Heart right ventricle (tissue), 16 donors: Measurements from ENCODE around the gene NAV3. TPM values are rescaled to one million over a fixed set of nuclear protein-coding genes. Genes with fewer than 3 reads are reported as not detected.
A peak's percentile ranks its signal among the peaks of the same experiment; 100 is the strongest.

Source experiments
- ATAC-seq, 8 donors: fragments of 200-7000 bp; cut with Tn5 transposase; one replicate each; pipeline ENCODE4 v1.9.1; 2020; ENCODE audit warnings: mild to moderate bottlenecking in 8 of 8, moderate library complexity in 8 of 8, moderate number of reproducible peaks in 1 of 8
- DNase-seq, 2 donors: peaks; one replicate each; pipeline ENCODE4 v3.0.0-alpha.2; 2020
- H3K27ac ChIP-seq, 10 donors: fragments of 200-600 bp; sonication (generic) in 2 of 10; one replicate each; pipeline versions ENCODE4 v1.5.0 to v1.8.0; 2020 to 2022; ENCODE audit warnings: mild to moderate bottlenecking in 3 of 10
- H3K27me3 ChIP-seq, 7 donors: fragments of 200-600 bp; one replicate each; pipeline ENCODE4 v1.8.0; 2021 to 2022; ENCODE audit warnings: mild to moderate bottlenecking in 2 of 7
- H3K36me3 ChIP-seq, 9 donors: fragments of 200-600 bp; sonication (generic) in 1 of 9; one replicate each; pipeline versions ENCODE4 v1.5.0 to v1.8.0; 2020 to 2022; ENCODE audit warnings: mild to moderate bottlenecking in 2 of 9
- H3K4me1 ChIP-seq, 9 donors: fragments of 200-600 bp; sonication (generic) in 1 of 9; one replicate each; pipeline versions ENCODE4 v1.5.0 to v1.8.0; 2020 to 2022; ENCODE audit warnings: mild to moderate bottlenecking in 4 of 9
- H3K4me3 ChIP-seq, 10 donors: fragments of 200-600 bp; sonication (generic) in 2 of 10; one replicate each; pipeline versions ENCODE4 v1.5.0 to v1.8.0; 2020 to 2022; ENCODE audit warnings: mild to moderate bottlenecking in 7 of 10, moderate library complexity in 2 of 10
- H3K9me3 ChIP-seq, 11 donors: fragments of 200-600 bp in 10 of 11; sonication (generic) in 2 of 11; one replicate each; pipeline versions ENCODE4 v1.5.0 to v1.8.0; 2013 to 2022; ENCODE audit warnings: mild to moderate bottlenecking in 2 of 11, control low read depth in 1 of 11, moderate library complexity in 1 of 11
- CTCF ChIP-seq, 9 donors: fragments of 200-600 bp; sonication (generic) in 2 of 9; IDR thresholded peaks; one replicate each; pipeline versions ENCODE4 v1.5.0 to v1.8.0; 2021 to 2022; ENCODE audit warnings: antibody characterized with exemption in 9 of 9, mild to moderate bottlenecking in 5 of 9, moderate library complexity in 1 of 9
- WGBS, 2 donors: extraction: QIAGEN DNeasy Blood & Tissue Kit; methylation state at CpG; one replicate each; pipeline ENCODE4 v1.1.7; 2013; ENCODE audit warnings: inconsistent platforms in 1 of 2; 5-methylcytosine and 5-hydroxymethylcytosine counted together
- intact Hi-C, 10 donors: fragments of 100-400 bp; cut with DNase I; formaldehyde crosslinking; loops; one replicate each; pipeline versions ENCODE4 v1.11.1 to v1.14.2; 2022
- polyA plus RNA-seq, 2 donors: library from polyadenylated mRNA; stranded (reverse); fragments of 200-250 nt; gene quantifications; one replicate each; pipeline ENCODE4 v1.2.3, GENCODE V29; 2013
- total RNA-seq, 10 donors: library from RNA; stranded (reverse); fragmentation: NEBNext Ultra II Directional in 3 of 10; extraction: Animal tissue kit (Norgen Biotek cat#: 25700) in 3 of 10; gene quantifications; one replicate each; pipeline versions ENCODE4 v1.2.1 to v1.2.4, GENCODE V29; 2021 to 2023
- donor health status: Arrhythmogenic right ventricular cardiomyopathy.
- donor health status: ischemic (EF 13 %, LVEDD 7.1; RV severe dilation, severe dysfunction).
- donor health status: healthy with polysubstance abuse.
- donor health status: DM: no; HTN: yes; CAD: no.
- donor health status: DM: no; HTN: no; CAD: no.
- donor health status: ischemic (EF 25% LVEDD 6.9; RV normal size, moderate dysfunction).
- donor health status: ischemic (EF 25% LVEDD 5.7; RV mildly dilated, moderate dysfunction).
- donor health status: healthy.
- donor health status: DM: yes; HTN: yes; CAD: no.
- donor health status: Ischemic cardiomyopathy.
- donor health status: ischemic (EF 35%, LVEDD 5.7; RV mildly dilated, moderate dysfunction).
- donor health status: nonischemic (EF 11% LVEDD 7.7; RV severe dilation, severe dysfunction).
- donor health status: DM: yes; HTN: yes; CAD: no.
- donor health status: PGD.
- donor health status: ischemic (EF 29% LVEDD 5.4; RV normal size, mild dysfunction).
- donor health status: nonischemic (EF 23%, LVEDD 6.1; RV moderate dilation, normal function).

The NAV3 gene
- total and polyA plus RNA-seq, 12 donors = 0.91 to 7.6 (median 4.6) TPM

DNA sequence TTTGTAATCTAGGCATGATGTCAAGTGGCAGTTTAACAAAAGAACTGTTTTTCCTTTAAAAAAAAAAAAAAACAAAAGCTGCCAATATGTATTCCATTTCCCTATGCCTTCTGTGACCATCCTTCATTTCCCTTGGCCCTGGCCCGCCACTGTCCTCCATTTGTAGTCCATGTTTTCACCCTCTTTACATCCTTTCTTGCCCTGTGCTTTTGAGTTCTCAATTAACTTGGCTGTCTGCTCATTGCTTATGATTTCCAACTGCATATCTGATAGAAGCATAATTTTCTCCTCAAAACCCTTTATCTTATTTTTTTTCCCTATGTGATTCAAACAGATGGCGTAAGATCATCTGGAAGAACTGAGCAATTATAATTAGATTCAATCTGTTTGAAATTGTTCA, 297.5 kb downstream of the NAV3 start:
- Histone ChIP-seq H3K36me3 (peaks cover 0 to 12% (median 0%) of the 10 kb centered on the region in 9 donors), H3K4me1 (no peaks in the 10 kb centered on the region), H3K27me3 (no peaks in the 10 kb centered on the region), H3K4me3 (no peak overlapping the region), H3K9me3 (no peaks in the 10 kb centered on the region), H3K27ac (no peak overlapping the region)
- 48 to 64% methylated on average over 2 of the region's 2 CpGs for WGBS, 2 donors
- intact Hi-C loops = loop anchor here in 2 of 10 donors (10.0 kb wide), 2 partner anchors 123 to 133 kb away; no protein-coding TSS in a partner anchor
- DNase-seq (no peak), ATAC-seq (no peak)
- no peak for TF ChIP-seq CTCF (IDR thresholded peaks at IDR 0.05)

DNA sequence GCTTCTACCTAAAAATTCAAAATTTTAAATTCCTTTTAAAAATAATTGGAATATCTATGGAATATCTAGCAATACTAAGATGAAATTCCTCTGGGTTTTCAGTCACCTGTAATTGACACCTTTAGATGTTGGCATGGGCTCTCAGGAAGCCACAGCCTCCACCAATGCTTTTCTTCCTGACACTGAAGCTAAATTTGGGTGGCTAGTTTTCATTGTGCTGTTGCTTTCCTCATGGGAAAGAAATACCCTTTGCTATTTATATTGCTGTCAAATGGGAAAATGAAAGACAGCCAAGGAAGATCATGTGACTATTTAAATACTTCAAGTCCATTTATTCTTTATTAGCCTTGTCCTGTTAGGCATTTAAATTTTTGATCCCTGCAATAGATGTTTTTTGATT, 313.0 kb downstream of the NAV3 start:
- no peaks in the 10 kb centered on the region for H3K9me3 ChIP-seq

DNA sequence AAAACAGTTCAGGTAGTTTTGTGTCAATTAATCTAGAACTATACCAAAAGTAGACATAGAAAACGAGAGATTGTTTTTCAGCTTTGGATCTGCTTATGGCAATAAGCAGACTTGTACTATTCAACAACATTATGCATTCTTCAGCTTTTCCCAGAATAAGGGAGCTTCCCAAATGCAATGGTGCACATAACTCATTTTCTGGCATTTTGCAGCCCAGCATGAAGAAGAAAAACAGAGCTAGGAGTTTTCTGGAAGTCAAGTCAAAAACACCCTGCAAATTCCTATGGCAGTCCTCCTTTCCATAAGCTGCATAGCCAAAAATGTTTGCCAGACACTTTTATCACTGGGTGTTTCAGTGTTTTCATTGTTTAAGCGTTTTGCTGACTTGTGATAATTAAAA, 314.7 kb downstream of the NAV3 start:
- H3K27ac ChIP-seq = no peak overlapping the region
- no peaks in the 10 kb centered on the region for H3K9me3 ChIP-seq
- H3K36me3 ChIP-seq = peaks cover 0 to 6% (median 0%) of the 10 kb centered on the region in 9 donors
- H3K4me1 ChIP-seq = peaks cover 0 to 20% (median 0%) of the 10 kb centered on the region in 9 donors
- ATAC-seq (no peak), DNase-seq (no peak)
- no peak for TF ChIP-seq CTCF (IDR thresholded peaks at IDR 0.05)
- no peak overlapping the region for H3K4me3 ChIP-seq
- WGBS, 2 donors = 65 to 76% methylated on average over 2 of the region's 2 CpGs
- intact Hi-C loops = loop anchor here in 2 of 10 donors (10.0 kb wide), 2 partner anchors 1029 to 1229 kb away; no protein-coding TSS in a partner anchor
- no peaks in the 10 kb centered on the region for H3K27me3 ChIP-seq

More for the DNA sequence above, 313.0 kb downstream of the NAV3 start:
- TF ChIP-seq CTCF (IDR thresholded peaks at IDR 0.05) = no peak
- Histone ChIP-seq H3K36me3 (peaks cover 0 to 21% (median 0%) of the 10 kb centered on the region in 9 donors), H3K27ac (no peak overlapping the region), H3K4me1 (peaks cover 0 to 10% (median 0%) of the 10 kb centered on the region in 9 donors), H3K27me3 (no peaks in the 10 kb centered on the region), H3K4me3 (no peak overlapping the region)
- DNase-seq = no peak
- peak in 2 of 8 donors; percentile 37 to 56 for ATAC-seq
- intact Hi-C loops = loop anchor here in 2 of 10 donors (10.0 kb wide), 2 partner anchors 1031 to 1231 kb away; no protein-coding TSS in a partner anchor

DNA sequence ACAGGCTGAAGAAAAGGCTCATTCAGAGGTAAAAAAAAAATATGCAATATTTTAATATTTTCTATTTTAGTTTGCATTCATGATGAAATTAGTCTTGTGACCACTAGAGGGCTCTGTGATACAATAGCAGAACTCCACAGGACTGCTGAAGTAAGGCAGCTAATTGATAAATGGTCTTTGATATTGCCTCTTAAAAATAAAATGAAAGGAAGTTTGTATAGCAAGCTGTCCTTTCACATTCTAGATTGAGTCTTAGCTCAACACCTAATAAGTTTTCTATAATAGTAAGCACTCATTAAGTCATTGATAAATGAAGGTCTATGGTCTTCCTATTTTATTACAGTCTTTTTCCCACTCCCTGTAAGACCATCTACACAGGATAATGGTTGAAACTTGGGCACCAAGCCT, 315.7 kb downstream of the NAV3 start:
- no peak for DNase-seq
- H3K9me3 ChIP-seq = no peaks in the 10 kb centered on the region
- no peak overlapping the region for H3K27ac ChIP-seq
- no peak for ATAC-seq
- peaks cover 0 to 20% (median 0%) of the 10 kb centered on the region in 9 donors for H3K4me1 ChIP-seq
- intact Hi-C loops = loop anchor here in 2 of 10 donors (10.0 kb wide), 2 partner anchors 1028 to 1228 kb away; no protein-coding TSS in a partner anchor
- H3K36me3 ChIP-seq = peaks cover 0 to 3% (median 0%) of the 10 kb centered on the region in 9 donors
- H3K27me3 ChIP-seq = no peaks in the 10 kb centered on the region
- peak; percentile 48 to 86 (median 77) for TF ChIP-seq CTCF (IDR thresholded peaks at IDR 0.05)
- H3K4me3 ChIP-seq = no peak overlapping the region
